ENCODE results near the gene PALM.
A peak's percentile ranks its signal among the peaks of the same experiment; 100 is the strongest.
"Not testable (repeated sequence)": the region's sequence is repeated elsewhere in the genome, so short reads cannot be mapped to it uniquely, and the experiment has no call there.

The PALM gene

GRCh38 chr19:732148-733069, 23.7 kb downstream of the PALM start:
- no peak for DNase-seq

GRCh38 chr19:734716-735115, 26.0 kb downstream of the PALM start:
- no peak for DNase-seq

GRCh38 chr19:736125-736524, 27.4 kb downstream of the PALM start:
- DNase-seq = no peak

GRCh38 chr19:737591-738093, 28.9 kb downstream of the PALM start:
- DNase-seq = peak; percentile 68

- DNase-seq = no peak
Observed at GRCh38 chr19:738509-739128, 29.9 kb downstream of the PALM start.

GRCh38 chr19:739998-740715, 31.4 kb downstream of the PALM start:
- DNase-seq = no peak

- DNase-seq = not testable (repeated sequence)
Observed at GRCh38 chr19:740816-741505, 32.2 kb downstream of the PALM start.

- DNase-seq = peak; percentile 31
Observed at GRCh38 chr19:741506-742131, 32.9 kb downstream of the PALM start.

- DNase-seq = no peak
Observed at GRCh38 chr19:742540-743075, 33.9 kb downstream of the PALM start.

GRCh38 chr19:743168-743687, 34.5 kb downstream of the PALM start:
- DNase-seq = no peak

GRCh38 chr19:745138-745537, 36.4 kb downstream of the PALM start:
- DNase-seq = not testable (repeated sequence)

GRCh38 chr19:746208-746819, 37.6 kb downstream of the PALM start:
- no peak for DNase-seq

GRCh38 chr19:746956-747355, 38.2 kb downstream of the PALM start:
- no peak for DNase-seq

- no peak for DNase-seq
Observed at GRCh38 chr19:747432-748273, 38.9 kb downstream of the PALM start.

GRCh38 chr19:748274-748598, 39.5 kb downstream of the PALM start:
- DNase-seq = no peak

GRCh38 chr19:749811-750210, 41.1 kb downstream of the PALM start:
- no peak for DNase-seq

GRCh38 chr19:750640-751423, 42.1 kb downstream of the PALM start, which contains the start of gene MISP:
TSS of gene MISP (plus strand) at chr19:751112. CDS start at chr19:756947, 5,835 bp downstream.
- no peak for DNase-seq

GRCh38 chr19:751501-752341, 43.0 kb downstream of the PALM start:
- DNase-seq = no peak

All from stimulated activated CD4-positive, alpha-beta T cell treated with anti-CD3 and anti-CD28 coated beads, Interleukin-15, amount 100 ng/mL, for 24 hours (primary cell).